Keratinocyte (primary cell): ENCODE measurements around the gene CHN2.

Experiments used
- CTCF ChIP-seq, 3 experiments: IDR thresholded peaks in 1 of 3; conservative IDR thresholded peaks in 1 of 3; optimal IDR thresholded peaks in 1 of 3; 2 replicates in 2 of 3; 3 replicates in 1 of 3; pipeline versions ENCODE3 to v1.5.1; 2011; ENCODE audit warnings: low read length in 3 of 3, mild to moderate bottlenecking in 3 of 3, moderate library complexity in 2 of 3, control low read depth in 1 of 3, inconsistent platforms in 1 of 3; ENCODE audit not compliant: insufficient read depth in 2 of 3; ENCODE audit errors: extremely low read depth in 1 of 3
- EZH2 ChIP-seq: IDR thresholded peaks from one replicate; pipeline ENCODE4 v1.6.1; 2012; ENCODE audit warnings: inconsistent platforms, mild to moderate bottlenecking, low read length, moderate library complexity

GRCh38 chr7:29447828-29448227 is 253.3 kb downstream of the CHN2 start:
- no peak for TF ChIP-seq CTCF (optimal IDR thresholded peaks at IDR 0.05 in 1 of 3, IDR thresholded peaks at IDR 0.05 in 1 of 3, conservative IDR thresholded peaks at IDR 0.05 in 1 of 3; ENCODE audit: extremely low read depth in 1 of 3, insufficient read depth in 2 of 3, low read length in 3 of 3)
- no peak for TF ChIP-seq EZH2
